Measurements from ENCODE around the gene PTPN22. TPM values are rescaled to one million over a fixed set of nuclear protein-coding genes. Genes with fewer than 3 reads are reported as not detected.

Gene PTPN22
- total and polyA plus RNA-seq, 9 of the 15 experiments (the other 6 are each of a cell fraction or from before 2014, with no cell fraction given), result 0.45 to 4.6 (median 1.1) TPM

GRCh38 chr1:113769601-113769970 is 101.9 kb downstream of the PTPN22 start:
- Histone ChIP-seq H3K36me3 (ENCODE audit: control insufficient read depth, insufficient read depth, low read length) (peaks cover 62% of the 10 kb centered on the region), H3K4me1 (replicated peaks in 1 of 2; ENCODE audit: control insufficient read depth in 2 of 2, insufficient read depth in 2 of 2, low read length in 2 of 2) (no peaks in the 10 kb centered on the region), H2AFZ (ENCODE audit: low read depth, low read length) (no peak overlapping the region), H3K4me2 (ENCODE audit: insufficient read depth, low read length) (no peak overlapping the region), H3K9me3 (replicated peaks; ENCODE audit: control insufficient read depth, insufficient read depth, low read depth, low read length) (no peaks in the 10 kb centered on the region), H3K27me3 (ENCODE audit: control insufficient read depth in 2 of 2, insufficient read depth in 2 of 2, low read length in 2 of 2) (no peaks in the 10 kb centered on the region), H3K9ac (ENCODE audit: insufficient read depth in 1 of 2, low read depth in 2 of 2, low read length in 2 of 2) (no peak overlapping the region), H4K20me1 (replicated peaks; ENCODE audit: control insufficient read depth, insufficient read depth, low read length) (no peaks in the 10 kb centered on the region), H3K79me2 (ENCODE audit: control insufficient read depth, insufficient read depth, low read length) (peaks cover 24% of the 10 kb centered on the region; the same call in 1 of the 3 replicates), H3K27ac (ENCODE audit: extremely low read depth, low read depth, low read length) (no peak overlapping the region), H3K4me3 (no peak overlapping the region), H3K9me1 (ENCODE audit: control insufficient read depth, insufficient read depth, low read length) (no peaks in the 10 kb centered on the region)
- no peak for ATAC-seq
- POLR2A ChIA-PET, result interaction anchor here (0.7 to 1.1 kb wide), 4 partner anchors 8 to 14 kb away, joined by 3 to 4 read pairs (median 3); no protein-coding TSS in a partner anchor
- in situ Hi-C loops (cut with MboI), result no loop called here
- TF ChIP-seq MCM5 (IDR thresholded peaks at IDR 0.05; ENCODE audit: low read depth), result no peak
- no peak for TF ChIP-seq HDAC1 (IDR thresholded peaks at IDR 0.05)
- no peak for TF ChIP-seq MECOM (CRISPR knock-in tag; IDR thresholded peaks at IDR 0.05)
- TF ChIP-seq PRPF4 (IDR thresholded peaks at IDR 0.05; ENCODE audit: insufficient read depth, low read depth, low read length, poor library complexity, severe bottlenecking), result no peak
- TF ChIP-seq NFYB (IDR thresholded peaks at IDR 0.05; ENCODE audit: extremely low read depth, insufficient read length), result no peak
- no peak for TF ChIP-seq ZNF444 (CRISPR knock-in tag; IDR thresholded peaks at IDR 0.05)
- TF ChIP-seq MEF2A (IDR thresholded peaks at IDR 0.05; ENCODE audit: control insufficient read depth, low read depth, low read length), result no peak
- TF ChIP-seq, protein P1, sequence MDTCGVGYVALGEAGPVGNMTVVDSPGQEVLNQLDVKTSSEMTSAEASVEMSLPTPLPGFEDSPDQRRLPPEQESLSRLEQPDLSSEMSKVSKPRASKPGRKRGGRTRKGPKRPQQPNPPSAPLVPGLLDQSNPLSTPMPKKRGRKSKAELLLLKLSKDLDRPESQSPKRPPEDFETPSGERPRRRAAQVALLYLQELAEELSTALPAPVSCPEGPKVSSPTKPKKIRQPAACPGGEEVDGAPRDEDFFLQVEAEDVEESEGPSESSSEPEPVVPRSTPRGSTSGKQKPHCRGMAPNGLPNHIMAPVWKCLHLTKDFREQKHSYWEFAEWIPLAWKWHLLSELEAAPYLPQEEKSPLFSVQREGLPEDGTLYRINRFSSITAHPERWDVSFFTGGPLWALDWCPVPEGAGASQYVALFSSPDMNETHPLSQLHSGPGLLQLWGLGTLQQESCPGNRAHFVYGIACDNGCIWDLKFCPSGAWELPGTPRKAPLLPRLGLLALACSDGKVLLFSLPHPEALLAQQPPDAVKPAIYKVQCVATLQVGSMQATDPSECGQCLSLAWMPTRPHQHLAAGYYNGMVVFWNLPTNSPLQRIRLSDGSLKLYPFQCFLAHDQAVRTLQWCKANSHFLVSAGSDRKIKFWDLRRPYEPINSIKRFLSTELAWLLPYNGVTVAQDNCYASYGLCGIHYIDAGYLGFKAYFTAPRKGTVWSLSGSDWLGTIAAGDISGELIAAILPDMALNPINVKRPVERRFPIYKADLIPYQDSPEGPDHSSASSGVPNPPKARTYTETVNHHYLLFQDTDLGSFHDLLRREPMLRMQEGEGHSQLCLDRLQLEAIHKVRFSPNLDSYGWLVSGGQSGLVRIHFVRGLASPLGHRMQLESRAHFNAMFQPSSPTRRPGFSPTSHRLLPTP (IDR thresholded peaks at IDR 0.05; ENCODE audit: borderline replicate concordance, extremely low read depth, insufficient read length), result no peak
- no peak for TF ChIP-seq ZFPM2 (CRISPR knock-in tag; IDR thresholded peaks at IDR 0.05)
- no peak for TF ChIP-seq POLR3G (IDR thresholded peaks at IDR 0.05; ENCODE audit: extremely low read depth, insufficient read length, insufficient replicate concordance)
- no TSS peak for BruUV-seq (replicated peaks)
- FAIRE-seq, result no peak
- intact Hi-C loops (cut with micrococcal nuclease), result no loop called here
- CTCF ChIA-PET (ENCODE audit: low intra/inter-chr PET ratio), result no interaction called here
- DNase-seq (ENCODE audit: extremely low read depth in 1 of 4, low spot score in 3 of 4), result no peak

All from K562 (cell line).